Memory B cell (primary cell): ENCODE data around the gene ZNF132.

Experiments used
- ATAC-seq: fragments of 150-1000 bp; cut with Tn5 transposase; 2 replicates; pipeline ENCODE4 v1.10.0; 2021; ENCODE audit warnings: low read depth, mild to moderate bottlenecking, moderate library complexity
- DNase-seq, 2 donors: peaks; one replicate each; pipeline ENCODE4 v3.0.0; 2022; ENCODE audit warnings: low spot score in 2 of 2
- H3K27ac Mint-ChIP-seq: one replicate; pipeline ENCODE4 v1.8.0; 2022; ENCODE audit warnings: mild to moderate bottlenecking, moderate library complexity, mixed read lengths
- H3K27me3 Mint-ChIP-seq: one replicate; pipeline ENCODE4 v1.8.0; 2022; ENCODE audit warnings: mixed read lengths
- H3K36me3 Mint-ChIP-seq: one replicate; pipeline ENCODE4 v1.8.0; 2022; ENCODE audit warnings: mild to moderate bottlenecking, mixed read lengths
- H3K4me1 Mint-ChIP-seq: one replicate; pipeline ENCODE4 v1.8.0; 2022; ENCODE audit warnings: mixed read lengths
- H3K4me3 Mint-ChIP-seq: one replicate; pipeline ENCODE4 v1.8.0; 2022; ENCODE audit warnings: mild to moderate bottlenecking, moderate library complexity, mixed read lengths
- H3K9me3 Mint-ChIP-seq: one replicate; pipeline ENCODE4 v1.8.0; 2022; ENCODE audit warnings: mixed read lengths

The ZNF132 gene

DNA sequence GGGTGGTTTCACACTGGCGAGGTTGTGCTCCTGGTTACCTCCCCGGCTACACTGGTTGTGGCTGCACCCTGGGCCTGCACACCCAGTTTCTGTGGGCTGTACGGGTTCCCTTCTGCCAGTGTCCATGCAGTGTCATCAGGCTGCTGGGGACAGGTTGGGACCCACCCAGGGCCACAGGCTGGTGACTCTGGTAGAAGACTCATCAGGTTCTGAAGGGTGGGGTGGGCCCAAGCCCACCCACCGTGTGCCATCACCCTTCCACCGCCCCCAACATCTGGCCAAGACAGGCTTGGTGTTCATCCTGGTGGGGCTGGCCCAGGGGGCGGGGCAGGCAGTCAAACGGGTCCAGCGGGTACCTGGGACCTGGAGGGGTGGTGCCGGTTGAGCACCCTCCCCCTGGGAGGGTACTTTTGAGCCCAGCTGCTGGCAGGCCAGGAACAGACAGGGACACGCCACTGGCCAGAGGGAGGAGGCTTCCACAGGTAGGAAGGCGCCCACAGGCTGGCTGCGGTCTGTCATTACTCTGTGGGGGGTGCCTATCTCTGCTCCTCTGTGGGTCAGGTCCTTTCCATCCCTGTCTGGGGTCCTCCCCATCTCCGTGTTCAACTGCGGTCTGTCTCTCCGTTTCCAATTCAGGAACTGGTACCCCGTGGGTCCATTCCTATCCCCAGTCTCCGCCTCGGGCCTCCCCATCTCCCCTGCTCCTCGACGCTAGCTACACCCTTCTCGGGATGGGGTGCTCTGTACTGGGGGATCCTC is 44.6 kb downstream of the ZNF132 start, which contains the start of gene RNF225:
Gene RNF225 (plus strand): TSS at position 437 of the 759 bp plus-strand sequence. CDS start 434 bp downstream, outside the sequence.
- H3K27ac Mint-ChIP-seq, result peak within 1 kb of the TSS; percentile 31
- no peak within 1 kb of the TSS for H3K4me3 Mint-ChIP-seq
- no peak for ATAC-seq
- peaks cover 10% of the 10 kb centered on the region for H3K27me3 Mint-ChIP-seq
- H3K4me1 Mint-ChIP-seq, result peaks cover 18% of the 10 kb centered on the region
- no peaks in the 10 kb centered on the region for H3K9me3 Mint-ChIP-seq
- DNase-seq, result no peak
- peaks cover 27% of the 10 kb centered on the region for H3K36me3 Mint-ChIP-seq

DNA sequence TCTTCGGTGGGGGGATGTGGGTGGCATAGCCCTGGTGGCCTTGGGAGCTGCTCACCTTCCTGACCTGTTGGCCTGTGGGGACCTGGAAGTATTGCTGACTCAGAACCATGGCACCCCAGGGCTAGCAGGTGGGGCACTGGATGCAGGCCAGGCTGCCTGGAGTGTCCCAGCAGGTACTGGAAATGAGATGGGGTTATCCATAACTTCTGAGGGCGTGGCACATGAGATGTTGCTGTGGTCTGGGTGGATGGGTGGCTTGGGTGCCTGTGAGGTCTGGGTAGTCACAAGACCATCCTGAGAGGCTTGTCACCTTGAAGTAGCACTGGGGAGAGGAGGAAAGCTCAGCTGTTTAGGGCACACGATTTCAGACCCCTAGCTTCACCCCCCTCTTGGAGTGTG is 45.1 kb downstream of the ZNF132 start:
- H3K9me3 Mint-ChIP-seq, result no peaks in the 10 kb centered on the region
- no peak for ATAC-seq
- no peak overlapping the region for H3K27ac Mint-ChIP-seq
- no peak for DNase-seq
- H3K4me3 Mint-ChIP-seq, result no peak overlapping the region
- H3K36me3 Mint-ChIP-seq, result peaks cover 29% of the 10 kb centered on the region
- H3K4me1 Mint-ChIP-seq, result peaks cover 16% of the 10 kb centered on the region
- H3K27me3 Mint-ChIP-seq, result peaks cover 10% of the 10 kb centered on the region

DNA sequence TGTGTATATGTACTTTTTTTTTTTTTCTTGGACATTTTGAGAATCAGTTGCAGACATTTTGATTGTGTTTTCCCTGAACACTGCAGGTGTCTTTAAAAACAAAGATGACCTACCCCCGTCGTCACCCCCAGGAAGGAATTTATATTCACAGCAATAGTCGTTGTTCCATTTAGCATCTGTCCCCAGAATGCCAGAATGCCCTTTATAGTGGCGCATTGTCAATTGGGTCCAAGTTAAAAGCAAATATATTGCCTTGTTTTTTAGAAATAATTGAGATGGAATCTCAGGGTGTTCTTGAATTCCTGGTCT is 46.3 kb downstream of the ZNF132 start:
- ATAC-seq, result no peak
- peaks cover 32% of the 10 kb centered on the region for H3K36me3 Mint-ChIP-seq
- H3K4me3 Mint-ChIP-seq, result no peak overlapping the region

DNA sequence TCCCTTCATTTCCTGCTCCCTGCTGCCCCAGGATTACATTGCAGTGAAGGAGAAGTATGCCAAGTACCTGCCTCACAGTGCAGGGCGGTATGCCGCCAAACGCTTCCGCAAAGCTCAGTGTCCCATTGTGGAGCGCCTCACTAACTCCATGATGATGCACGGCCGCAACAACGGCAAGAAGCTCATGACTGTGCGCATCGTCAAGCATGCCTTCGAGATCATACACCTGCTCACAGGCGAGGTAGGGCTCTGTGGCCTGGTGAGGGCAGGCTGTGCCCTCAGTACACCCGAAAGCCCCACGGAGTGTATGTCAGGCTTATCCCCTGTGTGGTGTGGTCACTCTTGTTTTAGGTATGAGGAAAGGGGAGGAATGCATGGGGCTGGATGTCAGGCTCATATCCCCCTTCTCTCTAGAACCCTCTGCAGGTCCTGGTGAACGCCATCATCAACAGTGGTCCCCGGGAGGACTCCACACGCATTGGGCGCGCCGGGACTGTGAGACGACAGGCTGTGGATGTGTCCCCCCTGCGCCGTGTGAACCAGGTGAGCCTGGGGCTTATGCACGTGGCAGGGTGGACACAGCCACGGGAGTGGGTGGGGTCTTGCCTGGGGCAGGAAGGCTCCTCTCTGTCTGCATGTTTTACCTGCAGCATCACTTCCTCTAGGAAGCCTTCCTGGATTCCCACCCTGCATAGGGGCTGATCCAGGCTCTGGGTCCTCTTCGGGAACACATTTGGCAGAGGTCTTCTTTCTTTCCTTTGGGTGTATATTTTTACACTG is 46.8 kb downstream of the ZNF132 start:
- Mint-ChIP-seq H3K27me3 (peaks cover 10% of the 10 kb centered on the region), H3K27ac (no peak overlapping the region), H3K4me1 (peaks cover 18% of the 10 kb centered on the region), H3K9me3 (no peaks in the 10 kb centered on the region), H3K36me3 (peaks cover 32% of the 10 kb centered on the region), H3K4me3 (no peak overlapping the region)
- DNase-seq (no peak), ATAC-seq (no peak)

More for the DNA sequence above, 46.3 kb downstream of the ZNF132 start:
- Mint-ChIP-seq H3K27me3 (peaks cover 10% of the 10 kb centered on the region), H3K27ac (no peak overlapping the region), H3K9me3 (no peaks in the 10 kb centered on the region), H3K4me1 (peaks cover 16% of the 10 kb centered on the region)
- DNase-seq, result no peak

DNA sequence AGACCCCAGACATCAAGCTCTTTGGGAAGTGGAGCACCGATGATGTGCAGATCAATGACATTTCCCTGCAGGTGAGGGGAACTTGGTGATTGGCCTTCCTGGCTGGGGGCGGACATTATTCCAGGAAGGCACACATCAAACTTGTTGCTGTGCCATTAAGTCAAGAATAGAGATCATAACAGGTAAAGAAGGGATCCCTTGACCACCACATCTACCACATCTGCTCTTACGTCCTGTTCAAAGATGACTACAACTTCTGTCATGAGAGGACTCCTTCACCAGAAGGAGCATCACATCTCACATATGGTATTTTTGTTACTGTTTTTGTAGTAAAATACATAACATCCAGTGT is 51.8 kb downstream of the ZNF132 start:
- Mint-ChIP-seq H3K4me3 (peak overlapping the region; percentile 92), H3K27me3 (no peaks in the 10 kb centered on the region), H3K9me3 (no peaks in the 10 kb centered on the region), H3K4me1 (peaks cover 21% of the 10 kb centered on the region), H3K27ac (peak overlapping the region; percentile 89), H3K36me3 (peaks cover 16% of the 10 kb centered on the region)
- no peak for ATAC-seq
- DNase-seq, result no peak

DNA sequence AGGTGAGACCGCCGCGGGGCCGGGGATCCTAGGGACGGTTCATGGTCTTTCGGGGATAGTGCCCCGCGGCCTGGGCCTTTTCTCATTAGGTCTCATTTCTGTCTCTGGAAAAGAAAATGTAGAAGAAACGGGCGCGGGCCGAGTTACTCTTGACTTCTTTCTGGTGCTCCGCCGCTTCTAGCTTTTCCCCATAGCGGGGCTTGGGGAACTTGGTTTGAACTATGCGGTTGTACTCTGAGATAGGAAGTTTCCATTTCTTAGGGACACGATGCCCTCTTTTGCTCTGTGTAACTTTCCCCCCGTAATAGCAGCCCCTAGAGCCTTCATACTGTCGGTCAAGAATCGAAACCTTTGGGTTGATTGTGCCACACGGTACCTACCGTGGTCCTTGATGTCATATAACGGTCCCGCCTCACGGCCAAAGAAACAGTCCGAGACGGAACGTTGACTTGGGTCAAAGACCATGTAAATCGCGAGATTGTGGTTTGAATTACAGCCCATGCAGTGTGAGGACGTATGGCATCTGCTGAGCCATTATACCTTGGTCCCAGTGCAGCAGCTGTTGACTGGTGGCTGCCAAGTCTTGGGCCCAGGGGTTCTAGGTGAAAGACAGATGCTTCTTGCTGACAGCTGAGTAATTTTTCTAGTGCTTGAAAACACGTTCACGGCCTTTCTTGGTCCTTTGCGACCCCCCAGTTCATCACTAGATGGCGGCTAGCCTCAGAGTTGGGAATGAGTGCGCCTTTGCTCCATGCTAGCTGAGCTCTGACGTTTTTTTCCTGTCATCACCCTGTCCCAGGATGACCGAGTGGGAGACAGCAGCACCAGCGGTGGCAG is 52.4 kb downstream of the ZNF132 start:
- H3K36me3 Mint-ChIP-seq, result peaks cover 12% of the 10 kb centered on the region
- H3K27ac Mint-ChIP-seq, result peak overlapping the region; percentile 89
- ATAC-seq (no peak), DNase-seq (no peak)
- H3K27me3 Mint-ChIP-seq, result no peaks in the 10 kb centered on the region
- H3K4me1 Mint-ChIP-seq, result peaks cover 17% of the 10 kb centered on the region
- peak overlapping the region; percentile 92 for H3K4me3 Mint-ChIP-seq
- H3K9me3 Mint-ChIP-seq, result no peaks in the 10 kb centered on the region

DNA sequence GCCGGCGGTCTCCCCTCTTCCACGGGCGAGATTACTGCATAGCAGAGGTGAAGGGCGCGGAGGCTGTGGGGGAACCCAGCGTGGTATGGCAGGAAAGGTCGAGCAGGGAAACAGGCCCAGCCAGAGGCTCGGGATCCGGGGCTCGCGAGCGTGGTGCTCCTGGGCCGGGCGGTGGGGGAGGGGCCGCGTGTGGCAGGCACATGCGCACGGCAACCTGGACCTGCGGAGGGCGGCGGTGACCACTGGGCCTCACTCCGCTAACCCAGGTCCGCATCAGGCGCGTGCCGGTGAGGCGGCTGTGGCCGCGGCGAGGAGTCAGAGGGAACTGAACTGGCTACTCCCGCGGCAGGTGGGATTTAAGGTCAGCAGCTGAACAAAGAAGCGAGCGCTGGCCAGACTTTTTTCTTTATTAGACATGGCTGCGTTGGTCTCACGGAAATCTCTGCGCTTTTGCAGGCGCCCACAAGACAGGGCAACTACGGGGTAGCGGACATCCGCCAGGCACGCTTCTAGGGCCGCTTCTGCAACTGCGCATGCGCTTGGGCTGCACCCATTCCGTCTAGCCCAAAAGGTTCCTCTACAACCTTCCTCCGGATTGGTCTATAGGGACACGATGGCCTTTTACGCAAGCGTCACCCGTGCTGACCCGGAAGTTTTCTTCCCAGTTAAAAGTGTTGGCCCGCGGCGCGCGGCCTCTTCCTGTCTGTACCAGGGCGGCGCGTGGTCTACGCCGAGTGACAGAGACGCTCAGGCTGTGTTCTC is 53.2 kb downstream of the ZNF132 start, which contains the start of gene RPS5:
Gene RPS5 (plus strand): TSS at position 694 of the 762 bp plus-strand sequence. CDS start 869 bp downstream, outside the sequence.
- Mint-ChIP-seq H3K27me3 (no peaks in the 10 kb centered on the region), H3K27ac (peak within 1 kb of the TSS; percentile 89), H3K4me1 (peaks cover 21% of the 10 kb centered on the region), H3K36me3 (peaks cover 12% of the 10 kb centered on the region), H3K4me3 (peak within 1 kb of the TSS; percentile 92), H3K9me3 (no peaks in the 10 kb centered on the region)
- DNase-seq (peak; percentile 79 to 93), ATAC-seq (peak; percentile 85)

DNA sequence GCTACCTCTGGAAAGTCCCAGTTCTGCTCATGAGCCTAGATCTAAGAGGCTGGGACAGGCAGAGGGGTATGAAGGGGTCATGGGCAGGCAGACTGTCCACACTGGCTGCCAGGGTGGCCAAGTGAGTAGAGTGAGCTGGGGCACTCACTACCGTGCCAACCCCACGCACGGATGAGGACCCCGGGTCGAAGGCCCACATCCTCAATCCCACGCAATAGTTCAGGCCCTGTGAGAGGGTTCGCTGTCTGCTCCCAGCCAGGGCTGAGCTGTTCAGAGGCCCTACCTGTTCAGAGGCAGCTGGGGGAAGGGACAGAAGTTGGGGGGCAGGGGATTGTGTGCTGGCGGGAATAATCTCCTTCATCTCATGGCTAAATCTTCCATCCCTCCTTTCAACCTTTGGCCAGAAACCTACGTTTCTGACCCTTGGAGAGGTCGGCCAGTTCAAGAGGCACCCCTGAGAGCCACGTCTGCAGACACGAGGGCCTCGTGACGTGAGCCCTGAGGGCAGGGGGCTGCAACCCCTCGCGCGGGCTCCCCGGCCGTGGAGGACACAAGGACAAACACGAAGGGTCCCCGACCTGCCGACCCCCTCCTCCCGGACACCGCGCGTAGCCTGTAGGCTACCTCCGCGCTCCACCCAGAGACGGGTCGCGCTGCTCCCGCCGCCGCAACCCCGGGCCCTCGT is 53.9 kb downstream of the ZNF132 start:
- no peaks in the 10 kb centered on the region for H3K27me3 Mint-ChIP-seq
- H3K9me3 Mint-ChIP-seq, result no peaks in the 10 kb centered on the region
- DNase-seq (no peak), ATAC-seq (no peak)
- H3K36me3 Mint-ChIP-seq, result peaks cover 12% of the 10 kb centered on the region
- H3K4me1 Mint-ChIP-seq, result peaks cover 21% of the 10 kb centered on the region
- peak overlapping the region; percentile 92 for H3K4me3 Mint-ChIP-seq
- peak overlapping the region; percentile 89 for H3K27ac Mint-ChIP-seq

DNA sequence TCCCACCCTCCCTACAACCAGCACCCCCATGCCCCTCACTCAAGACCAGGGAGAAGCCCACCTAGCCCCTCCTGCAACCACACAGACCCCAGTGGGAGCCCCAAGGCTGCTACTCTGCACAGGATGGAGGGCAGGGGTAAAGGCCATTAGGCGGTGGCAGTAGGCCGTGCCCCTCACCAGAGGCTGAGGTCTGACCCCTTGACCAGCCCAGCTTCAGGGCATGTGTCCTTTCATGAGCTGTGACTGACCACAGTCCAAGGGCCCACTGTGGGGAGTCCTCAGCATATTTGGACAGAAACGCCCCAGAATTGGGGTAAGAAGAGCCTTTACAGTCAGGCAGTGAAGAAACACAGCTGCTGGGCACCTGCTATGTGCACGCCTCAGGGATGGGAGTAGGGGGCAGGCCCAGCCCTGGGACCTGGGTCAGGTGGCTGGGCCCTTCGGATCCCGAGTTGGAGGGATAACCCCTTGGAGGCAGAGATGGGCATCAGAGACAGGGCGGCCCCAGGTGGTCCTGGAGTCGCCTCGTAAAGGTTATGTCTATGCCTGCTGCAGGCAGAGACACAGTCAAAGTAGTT is 54.6 kb downstream of the ZNF132 start:
- Mint-ChIP-seq H3K27ac (peak overlapping the region; percentile 89), H3K27me3 (no peaks in the 10 kb centered on the region), H3K36me3 (peaks cover 7% of the 10 kb centered on the region), H3K4me1 (peaks cover 17% of the 10 kb centered on the region), H3K4me3 (peak overlapping the region; percentile 92), H3K9me3 (no peaks in the 10 kb centered on the region)
- DNase-seq (no peak), ATAC-seq (no peak)

DNA sequence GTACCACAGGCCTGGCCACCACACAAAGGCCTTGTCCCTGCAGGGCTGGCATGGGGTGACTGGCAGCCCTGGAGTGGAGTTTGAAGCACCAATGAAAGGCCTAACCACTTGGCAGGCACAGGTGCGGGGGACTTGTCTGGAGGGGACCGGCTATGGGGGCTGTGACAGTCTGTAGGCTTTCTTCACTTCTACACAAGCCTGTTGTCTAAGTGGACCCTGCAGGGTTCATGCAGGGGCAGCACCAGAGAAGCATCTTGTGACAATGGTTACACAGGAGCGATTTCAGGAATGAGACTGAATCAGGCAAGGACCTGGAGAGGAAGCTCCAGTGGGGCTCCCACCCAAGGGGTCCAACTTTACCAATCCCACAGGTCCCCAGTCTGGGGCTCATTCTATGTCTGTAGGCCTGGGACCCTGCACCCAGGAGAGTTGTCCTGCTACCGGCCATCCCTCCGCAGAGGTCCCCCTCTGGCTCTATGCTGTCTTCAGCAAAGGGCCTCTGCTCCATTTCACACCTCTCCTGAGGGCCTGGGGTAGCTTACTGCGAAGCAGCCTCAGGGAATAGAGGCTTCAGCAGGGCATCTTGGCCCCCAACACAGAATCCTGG is 56.9 kb downstream of the ZNF132 start:
- no peak for DNase-seq
- Mint-ChIP-seq H3K4me1 (peaks cover 32% of the 10 kb centered on the region), H3K9me3 (no peaks in the 10 kb centered on the region), H3K36me3 (peaks cover 2% of the 10 kb centered on the region), H3K27ac (peak overlapping the region; percentile 92), H3K4me3 (peak overlapping the region; percentile 53), H3K27me3 (no peaks in the 10 kb centered on the region)
- ATAC-seq, result no peak
